Activated T-cell treated with anti-CD3 and anti-CD28 coated beads for 1 hour (primary cell): ENCODE data around the gene HSF4.

Source experiments
- DNase-seq: peaks from one replicate; pipeline ENCODE4 v3.0.0-alpha.2; 2020; ENCODE audit warnings: low read depth

The HSF4 gene

GRCh38 chr16:67166598-67167168, 2.1 kb downstream of the HSF4 start:
- DNase-seq, result no peak

GRCh38 chr16:67167588-67167987, 3.0 kb downstream of the HSF4 start:
- DNase-seq, result no peak

- DNase-seq, result no peak
Observed at GRCh38 chr16:67169011-67169451, 4.5 kb downstream of the HSF4 start.

GRCh38 chr16:67169642-67170167, 5.2 kb downstream of the HSF4 start:
- peak; percentile 41 for DNase-seq

- no peak for DNase-seq
Observed at GRCh38 chr16:67170168-67170948, 5.8 kb downstream of the HSF4 start, which contains the start of gene NOL3. TSS of gene NOL3 (plus strand) at chr16:67170538.

GRCh38 chr16:67170949-67171649, 6.6 kb downstream of the HSF4 start:
- DNase-seq, result no peak

- DNase-seq, result no peak
Observed at GRCh38 chr16:67173323-67173722, 8.8 kb downstream of the HSF4 start.

GRCh38 chr16:67173808-67174705, 9.5 kb downstream of the HSF4 start:
- DNase-seq, result peak; percentile 51

GRCh38 chr16:67174706-67175231, 10.2 kb downstream of the HSF4 start:
- DNase-seq, result no peak

GRCh38 chr16:67176662-67177061, 12.1 kb downstream of the HSF4 start:
- no peak for DNase-seq

GRCh38 chr16:67177743-67178699, 13.5 kb downstream of the HSF4 start:
- DNase-seq, result no peak

GRCh38 chr16:67179421-67180080, 15.0 kb downstream of the HSF4 start:
- DNase-seq, result no peak

GRCh38 chr16:67180166-67180565, 15.6 kb downstream of the HSF4 start:
- no peak for DNase-seq

- no peak for DNase-seq
Observed at GRCh38 chr16:67181346-67181745, 16.8 kb downstream of the HSF4 start.

GRCh38 chr16:67182288-67182687, 17.7 kb downstream of the HSF4 start:
- DNase-seq, result no peak

- DNase-seq, result no peak
Observed at GRCh38 chr16:67183284-67183626, 18.7 kb downstream of the HSF4 start.

GRCh38 chr16:67183627-67184452, 19.3 kb downstream of the HSF4 start, which contains the start of gene MATCAP1:
TSS of gene MATCAP1 (minus strand) at chr16:67183963. CDS start at chr16:67180610, 3,353 bp downstream.
- peak; percentile 87 for DNase-seq

GRCh38 chr16:67184453-67184994, 20.0 kb downstream of the HSF4 start:
- DNase-seq, result no peak
